PC-9 (cell line): ENCODE data around the gene MYEF2. TPM values are rescaled to one million over a fixed set of nuclear protein-coding genes. Genes with fewer than 3 reads are reported as not detected.

ENCODE experiments used
- BruUV-seq: library from RNA; stranded (reverse); fragments of 400-500 nt; replicated peaks from 2 replicates; lab custom pipeline; 2021; lab: Mats Ljungman, UMichigan
- CTCF ChIA-PET: fragments of 300-600 bp; sonication (Branson Sonifier 250); formaldehyde crosslinking; loops from one replicate; lab custom pipeline; 2022; ENCODE audit warnings: antibody characterized with exemption; lab: Charles Lee
- POLR2A ChIA-PET: fragments of 300-600 bp; sonication (Branson Sonifier 250); formaldehyde crosslinking; loops from one replicate; lab custom pipeline; 2022; ENCODE audit warnings: antibody characterized with exemption; ENCODE audit not compliant: unreplicated experiment; lab: Charles Lee
- DNase-seq, 2 experiments: peaks; one replicate each; pipeline versions ENCODE4 v3.0.0 to v3.0.0-alpha.2; 2015 to 2022; ENCODE audit warnings: mixed read lengths in 1 of 2
- H2AFZ ChIP-seq: fragments of 200-600 bp; sonication (generic); 2 replicates; pipeline ENCODE4 v1.8.1; 2017; ENCODE audit warnings: antibody characterized with exemption
- H3F3A ChIP-seq: fragments of 200-600 bp; sonication (generic); 2 replicates; pipeline ENCODE4 v1.8.1; 2017; ENCODE audit warnings: antibody characterized with exemption, mild to moderate bottlenecking, low read depth; ENCODE audit not compliant: insufficient read depth
- H3K27ac ChIP-seq: fragments of 200-600 bp; sonication (generic); 2 replicates; pipeline ENCODE4 v1.6.1; 2016; ENCODE audit warnings: mixed run types
- H3K27me3 ChIP-seq: fragments of 200-600 bp; sonication (generic); 2 replicates; pipeline ENCODE4 v1.6.1; 2016; ENCODE audit warnings: low read depth, mixed run types; ENCODE audit not compliant: insufficient read depth
- H3K36me3 ChIP-seq: fragments of 200-600 bp; sonication (generic); 2 replicates; pipeline ENCODE4 v1.6.1; 2016; ENCODE audit warnings: low read depth, mixed run types
- H3K4me1 ChIP-seq: fragments of 200-600 bp; sonication (generic); replicated peaks from 2 replicates; pipeline ENCODE4 v1.6.1; 2016; ENCODE audit warnings: mixed run types; ENCODE audit not compliant: insufficient read depth
- H3K4me2 ChIP-seq: fragments of 200-600 bp; sonication (generic); 2 replicates; pipeline ENCODE4 v1.6.1; 2017; ENCODE audit warnings: mixed run types
- H3K4me3 ChIP-seq: fragments of 200-600 bp; sonication (generic); 2 replicates; pipeline ENCODE4 v1.6.1; 2016; ENCODE audit warnings: mixed run types
- H3K79me2 ChIP-seq: fragments of 200-600 bp; sonication (generic); 2 replicates; pipeline ENCODE4 v1.6.1; 2017; ENCODE audit warnings: low read depth, mixed run types
- H3K9me2 ChIP-seq: fragments of 200-600 bp; sonication (generic); 2 replicates; pipeline ENCODE4 v1.8.1; 2017; ENCODE audit warnings: mild to moderate bottlenecking; ENCODE audit not compliant: insufficient read depth
- H3K9me3 ChIP-seq: fragments of 200-600 bp; sonication (generic); 2 replicates; pipeline ENCODE4 v1.8.1; 2016; ENCODE audit warnings: low read depth; ENCODE audit not compliant: insufficient read depth
- H4K20me1 ChIP-seq: fragments of 200-600 bp; sonication (generic); 2 replicates; pipeline ENCODE4 v1.8.1; 2017; ENCODE audit not compliant: insufficient read depth
- CTCF ChIP-seq: fragments of 200-600 bp; sonication (generic); conservative IDR thresholded peaks from 2 replicates; pipeline ENCODE4 v1.6.1; 2017; ENCODE audit warnings: mixed run types, antibody characterized with exemption, mild to moderate bottlenecking, moderate library complexity
- EZH2 ChIP-seq: fragments of 200-600 bp; sonication (generic); IDR thresholded peaks from 2 replicates; pipeline ENCODE4 v1.8.0; 2017; ENCODE audit warnings: antibody characterized with exemption, low read depth
- intact Hi-C: fragments of 100-400 bp; cut with micrococcal nuclease; formaldehyde crosslinking; loops from one replicate; pipeline ENCODE4 v1.10.0; 2022; ENCODE audit not compliant: unreplicated experiment
- total RNA-seq: library from RNA; stranded (reverse); gene quantifications from 2 replicates; pipeline ENCODE4 v1.2.3, GENCODE V29; 2021

The MYEF2 gene
- total RNA-seq, 1 experiment from 2014 or later: 2.1 TPM

- DNase-seq: no peak
- no peaks in the 10 kb centered on the region for H3K4me1 ChIP-seq
- BruUV-seq: no TSS peak
- intact Hi-C loops: no loop called here
- no peak overlapping the region for H3K4me2 ChIP-seq
- H2AFZ ChIP-seq: no peak overlapping the region
- no peaks in the 10 kb centered on the region for H3K27me3 ChIP-seq
- ChIA-PET CTCF (interaction anchor here (0.6 kb wide), 1 partner anchor 12 kb away, joined by 3 read pairs; no protein-coding TSS in a partner anchor), POLR2A (no interaction called here)
- no peak overlapping the region for H3K27ac ChIP-seq
- H4K20me1 ChIP-seq: no peaks in the 10 kb centered on the region
- no peak for TF ChIP-seq EZH2
- no peak for TF ChIP-seq CTCF
- H3K4me3 ChIP-seq: no peak overlapping the region
- H3K79me2 ChIP-seq: no peaks in the 10 kb centered on the region
- H3K9me2 ChIP-seq: no peaks in the 10 kb centered on the region
- no peaks in the 10 kb centered on the region for H3K36me3 ChIP-seq
- H3F3A ChIP-seq: no peaks in the 10 kb centered on the region
- no peaks in the 10 kb centered on the region for H3K9me3 ChIP-seq
These were observed 81.3 kb downstream of the MYEF2 start for GRCh38 chr15:48096813-48097212.

- no peaks in the 10 kb centered on the region for H3K9me3 ChIP-seq
- CTCF ChIA-PET: no interaction called here
- no peaks in the 10 kb centered on the region for H3K36me3 ChIP-seq
- BruUV-seq: no TSS peak
- H2AFZ ChIP-seq: no peak overlapping the region
- no peaks in the 10 kb centered on the region for H3F3A ChIP-seq
- H3K27ac ChIP-seq: no peak overlapping the region
- no peak for TF ChIP-seq EZH2
- TF ChIP-seq CTCF: no peak
- DNase-seq: no peak
- no peak overlapping the region for H3K4me3 ChIP-seq
- intact Hi-C loops: no loop called here
- POLR2A ChIA-PET: no interaction called here
- no peaks in the 10 kb centered on the region for H3K4me1 ChIP-seq
- H4K20me1 ChIP-seq: no peaks in the 10 kb centered on the region
- H3K27me3 ChIP-seq: no peaks in the 10 kb centered on the region
- no peak overlapping the region for H3K4me2 ChIP-seq
- H3K79me2 ChIP-seq: no peaks in the 10 kb centered on the region
- no peaks in the 10 kb centered on the region for H3K9me2 ChIP-seq
These were observed 81.7 kb downstream of the MYEF2 start for GRCh38 chr15:48096355-48096786.

GRCh38 chr15:48091522-48091921 lies 86.6 kb downstream of the MYEF2 start:
- DNase-seq: no peak
- H3F3A ChIP-seq: no peaks in the 10 kb centered on the region
- POLR2A ChIA-PET: no interaction called here
- H3K4me2 ChIP-seq: no peak overlapping the region
- H3K4me3 ChIP-seq: no peak overlapping the region
- no peaks in the 10 kb centered on the region for H3K4me1 ChIP-seq
- TF ChIP-seq EZH2 (no peak), CTCF (no peak)
- no peak overlapping the region for H3K27ac ChIP-seq
- no peaks in the 10 kb centered on the region for H3K9me2 ChIP-seq
- no peaks in the 10 kb centered on the region for H3K36me3 ChIP-seq
- no peaks in the 10 kb centered on the region for H3K27me3 ChIP-seq
- H3K9me3 ChIP-seq: no peaks in the 10 kb centered on the region
- H3K79me2 ChIP-seq: no peaks in the 10 kb centered on the region
- H2AFZ ChIP-seq: no peak overlapping the region
- intact Hi-C loops: no loop called here
- BruUV-seq: no TSS peak
- H4K20me1 ChIP-seq: no peaks in the 10 kb centered on the region
- CTCF ChIA-PET: no interaction called here
